OCI-LY3 (cell line): ENCODE measurements around the gene FRMPD1.

Experiments used
- EZH2phosphoT487 ChIP-seq: fragments of 200-600 bp; shearing (Covaris generic); IDR thresholded peaks from 2 replicates; pipeline ENCODE4 v1.6.1; 2018; ENCODE audit warnings: antibody characterized with exemption, mixed run types, low read depth
- TF ChIP-seq, protein P1 (sequence below): fragments of 200-600, 300-600 bp; sonication (generic); IDR thresholded peaks from 2 replicates; pipeline ENCODE4 v1.5.1; 2014; ENCODE audit warnings: antibody characterized with exemption, low read length, low read depth

GRCh38 chr9:37727013-37727412 is 76.3 kb downstream of the FRMPD1 start:
- TF ChIP-seq, protein P1, sequence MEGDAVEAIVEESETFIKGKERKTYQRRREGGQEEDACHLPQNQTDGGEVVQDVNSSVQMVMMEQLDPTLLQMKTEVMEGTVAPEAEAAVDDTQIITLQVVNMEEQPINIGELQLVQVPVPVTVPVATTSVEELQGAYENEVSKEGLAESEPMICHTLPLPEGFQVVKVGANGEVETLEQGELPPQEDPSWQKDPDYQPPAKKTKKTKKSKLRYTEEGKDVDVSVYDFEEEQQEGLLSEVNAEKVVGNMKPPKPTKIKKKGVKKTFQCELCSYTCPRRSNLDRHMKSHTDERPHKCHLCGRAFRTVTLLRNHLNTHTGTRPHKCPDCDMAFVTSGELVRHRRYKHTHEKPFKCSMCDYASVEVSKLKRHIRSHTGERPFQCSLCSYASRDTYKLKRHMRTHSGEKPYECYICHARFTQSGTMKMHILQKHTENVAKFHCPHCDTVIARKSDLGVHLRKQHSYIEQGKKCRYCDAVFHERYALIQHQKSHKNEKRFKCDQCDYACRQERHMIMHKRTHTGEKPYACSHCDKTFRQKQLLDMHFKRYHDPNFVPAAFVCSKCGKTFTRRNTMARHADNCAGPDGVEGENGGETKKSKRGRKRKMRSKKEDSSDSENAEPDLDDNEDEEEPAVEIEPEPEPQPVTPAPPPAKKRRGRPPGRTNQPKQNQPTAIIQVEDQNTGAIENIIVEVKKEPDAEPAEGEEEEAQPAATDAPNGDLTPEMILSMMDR, result no peak
- no peak for TF ChIP-seq EZH2phosphoT487
